GM19238 (cell line): Measurements from ENCODE around the gene SMAP2.

Experiments
- DNase-seq: peaks from one replicate; pipeline ENCODE4 v3.0.0; 2011; ENCODE audit warnings: low spot score; ENCODE audit not compliant: insufficient read length

SMAP2 gene

GRCh38 chr1:40389871-40390560 is 16.5 kb downstream of the SMAP2 start:
- DNase-seq, result no peak

- no peak for DNase-seq
Observed at GRCh38 chr1:40390857-40391256, 17.3 kb downstream of the SMAP2 start.

- DNase-seq, result no peak
Observed at GRCh38 chr1:40391688-40392145, 18.2 kb downstream of the SMAP2 start.

GRCh38 chr1:40392221-40392620 is 18.7 kb downstream of the SMAP2 start:
- no peak for DNase-seq

GRCh38 chr1:40393173-40393572 is 19.6 kb downstream of the SMAP2 start:
- DNase-seq, result no peak

GRCh38 chr1:40394491-40395172 is 21.1 kb downstream of the SMAP2 start:
- no peak for DNase-seq

- no peak for DNase-seq
Observed at GRCh38 chr1:40395190-40396175, 22.0 kb downstream of the SMAP2 start.

- no peak for DNase-seq
Observed at GRCh38 chr1:40396420-40396819, 22.9 kb downstream of the SMAP2 start.

- no peak for DNase-seq
Observed at GRCh38 chr1:40397258-40397657, 23.7 kb downstream of the SMAP2 start.

- DNase-seq, result peak; percentile 7
Observed at GRCh38 chr1:40399984-40400704, 26.6 kb downstream of the SMAP2 start.

GRCh38 chr1:40401473-40402201 is 28.1 kb downstream of the SMAP2 start:
- DNase-seq, result no peak

GRCh38 chr1:40404670-40405462 is 31.3 kb downstream of the SMAP2 start:
- DNase-seq, result no peak

GRCh38 chr1:40405812-40406211 is 32.3 kb downstream of the SMAP2 start:
- no peak for DNase-seq

- no peak for DNase-seq
Observed at GRCh38 chr1:40407453-40407852, 33.9 kb downstream of the SMAP2 start.

GRCh38 chr1:40409467-40409866 is 35.9 kb downstream of the SMAP2 start:
- no peak for DNase-seq

GRCh38 chr1:40411294-40411693 is 37.8 kb downstream of the SMAP2 start:
- DNase-seq, result no peak

GRCh38 chr1:40411843-40412242 is 38.3 kb downstream of the SMAP2 start:
- no peak for DNase-seq

- DNase-seq, result no peak
Observed at GRCh38 chr1:40413527-40414252, 40.2 kb downstream of the SMAP2 start.

- DNase-seq, result no peak
Observed at GRCh38 chr1:40414331-40414730, 40.8 kb downstream of the SMAP2 start.
